HG03139 (cell line): ENCODE data around the gene IGF1.

Experiments
- ATAC-seq: cut with Tn5 transposase; IDR thresholded peaks from one replicate; pipeline ENCODE4 v1.9.1; 2021; ENCODE audit not compliant: unreplicated experiment

IGF1 gene

DNA sequence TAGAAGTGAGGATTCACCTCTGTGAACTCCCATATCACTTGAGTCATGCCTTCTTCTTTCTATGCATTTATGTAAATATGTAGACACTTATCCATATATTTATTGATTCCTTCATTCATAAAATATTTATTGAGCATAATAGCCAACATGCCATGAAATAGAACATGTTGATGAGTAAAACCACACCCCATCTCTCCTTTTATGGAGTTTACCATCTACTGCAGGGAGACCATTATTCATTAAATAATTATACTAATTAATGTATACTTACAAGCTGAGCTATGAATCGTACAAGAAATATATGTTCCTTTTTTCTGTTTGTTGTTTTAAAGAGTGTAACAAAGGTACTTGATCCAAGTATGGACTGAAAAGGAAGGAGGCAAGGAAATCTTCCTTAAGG, 17.4 kb upstream of the IGF1 start:
- ATAC-seq: no peak

DNA sequence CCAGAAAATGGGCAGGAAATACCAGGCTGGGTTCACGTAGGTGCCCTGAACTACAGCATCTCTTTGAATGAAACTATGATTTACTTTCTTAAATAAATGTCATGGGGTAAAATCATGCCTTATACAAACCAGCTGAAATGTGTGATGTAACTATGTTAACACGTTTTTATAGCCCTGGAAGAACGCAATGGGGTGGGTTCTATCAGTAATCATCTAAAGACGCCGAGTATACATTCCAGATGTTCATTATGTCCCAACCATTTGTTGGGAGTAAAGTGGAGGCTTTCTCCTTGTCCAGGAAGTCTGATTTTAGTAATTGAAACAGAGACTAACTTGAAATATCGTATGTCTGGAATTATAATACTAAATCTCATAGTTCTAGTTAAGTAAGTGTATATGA, 16.2 kb upstream of the IGF1 start:
- no peak for ATAC-seq

DNA sequence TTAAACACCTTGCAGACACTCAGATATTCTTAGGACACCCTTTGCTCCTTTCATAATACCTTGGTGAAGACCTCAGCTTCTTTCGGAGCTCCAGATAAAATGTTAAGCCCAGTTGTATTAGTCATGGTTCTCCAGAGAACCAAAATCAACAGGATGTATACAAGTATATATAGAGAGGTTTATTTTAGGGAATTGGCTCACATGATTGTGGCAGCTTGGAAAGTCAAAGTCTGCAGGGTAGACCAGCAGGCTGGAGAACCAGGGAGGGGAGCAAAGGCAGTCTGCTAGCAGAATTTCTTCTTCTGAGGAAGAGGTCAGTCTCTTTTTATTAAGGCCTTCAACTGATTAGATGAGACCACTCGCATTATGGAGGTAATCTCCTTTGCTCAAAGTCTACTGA, 6.9 kb upstream of the IGF1 start:
- ATAC-seq: no peak

DNA sequence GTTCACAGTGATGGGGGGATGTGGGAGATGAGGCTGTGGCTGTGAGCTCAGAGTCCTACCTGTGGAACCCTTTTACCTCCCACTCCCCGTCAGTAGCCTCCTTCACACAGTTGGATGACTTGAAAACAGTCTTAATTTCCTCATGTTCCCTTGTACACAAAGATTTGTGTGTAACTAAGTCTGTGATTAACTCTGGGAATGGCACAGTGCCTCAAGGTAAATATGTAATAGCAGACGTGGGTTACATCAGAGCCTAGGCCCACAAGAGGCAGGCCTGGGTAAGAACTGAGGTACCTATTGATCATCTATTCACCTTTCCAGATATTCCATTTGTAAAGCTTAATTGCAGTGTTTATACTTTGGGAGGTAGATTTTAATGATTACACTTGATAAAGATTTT, 5.8 kb upstream of the IGF1 start:
- no peak for ATAC-seq

DNA sequence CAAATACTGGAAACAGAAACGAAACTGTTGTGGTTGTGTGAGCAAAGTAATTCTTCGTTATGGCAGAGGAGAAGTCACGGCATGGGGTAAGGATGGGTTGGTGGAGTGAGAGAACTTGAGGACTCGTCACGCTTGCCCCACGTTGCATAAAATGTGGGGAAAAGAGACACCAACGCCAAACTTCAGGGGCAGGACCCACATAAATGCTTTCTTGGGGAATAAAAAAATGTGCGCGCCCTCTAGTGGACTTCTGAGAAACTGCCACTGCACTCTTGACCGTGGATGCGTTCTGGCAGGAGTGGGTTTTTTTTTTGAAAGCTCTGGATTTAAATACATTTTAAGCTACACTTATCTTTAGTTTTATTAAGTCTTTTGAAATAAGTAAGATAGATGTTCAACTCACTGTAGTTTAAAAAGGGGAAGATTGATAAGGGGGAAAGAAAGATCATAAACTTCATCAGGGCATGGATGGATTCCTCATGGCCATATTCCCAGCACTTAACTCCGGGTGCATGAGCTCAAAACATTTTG, 4.1 kb upstream of the IGF1 start:
- peak; percentile 48 for ATAC-seq

DNA sequence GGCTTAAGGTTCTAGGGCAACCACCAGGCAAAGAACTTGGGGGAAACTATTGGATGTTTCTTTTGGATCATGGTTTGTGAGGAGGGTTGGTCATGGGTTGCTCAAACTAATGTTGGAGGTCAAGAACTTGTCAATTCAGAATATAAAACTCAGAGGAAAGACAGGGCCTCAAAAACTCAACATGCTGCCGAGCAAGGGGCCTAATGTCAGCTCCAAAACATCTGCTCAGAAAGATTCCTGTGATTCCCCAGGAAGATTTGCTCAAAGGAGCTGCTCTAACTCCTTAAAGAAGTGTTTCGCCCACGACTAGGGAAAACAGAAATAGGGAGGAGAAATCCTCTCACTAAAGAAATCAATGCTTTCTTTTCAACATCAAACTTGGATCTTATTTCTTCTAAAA, 3.7 kb upstream of the IGF1 start:
- no peak for ATAC-seq

DNA sequence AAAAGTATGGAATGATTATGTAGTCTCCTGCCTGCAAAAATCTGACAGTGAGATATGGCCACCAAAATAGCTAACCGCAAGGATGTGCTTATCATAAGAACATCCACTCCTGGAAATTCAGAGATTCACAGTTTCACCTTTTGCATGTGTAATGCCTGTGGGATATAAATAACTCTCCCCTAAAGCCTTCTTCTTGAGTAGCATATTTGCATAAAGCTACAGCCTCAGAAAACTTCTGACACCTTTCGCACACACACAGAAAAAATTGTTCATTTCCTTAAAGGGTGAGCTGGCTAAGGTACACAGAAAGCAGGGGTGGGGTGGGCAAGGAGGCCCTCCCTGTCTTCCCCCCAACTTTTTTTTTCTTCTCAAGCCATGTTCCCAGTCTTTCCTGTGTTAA, 3.1 kb upstream of the IGF1 start:
- ATAC-seq: peak; percentile 59

DNA sequence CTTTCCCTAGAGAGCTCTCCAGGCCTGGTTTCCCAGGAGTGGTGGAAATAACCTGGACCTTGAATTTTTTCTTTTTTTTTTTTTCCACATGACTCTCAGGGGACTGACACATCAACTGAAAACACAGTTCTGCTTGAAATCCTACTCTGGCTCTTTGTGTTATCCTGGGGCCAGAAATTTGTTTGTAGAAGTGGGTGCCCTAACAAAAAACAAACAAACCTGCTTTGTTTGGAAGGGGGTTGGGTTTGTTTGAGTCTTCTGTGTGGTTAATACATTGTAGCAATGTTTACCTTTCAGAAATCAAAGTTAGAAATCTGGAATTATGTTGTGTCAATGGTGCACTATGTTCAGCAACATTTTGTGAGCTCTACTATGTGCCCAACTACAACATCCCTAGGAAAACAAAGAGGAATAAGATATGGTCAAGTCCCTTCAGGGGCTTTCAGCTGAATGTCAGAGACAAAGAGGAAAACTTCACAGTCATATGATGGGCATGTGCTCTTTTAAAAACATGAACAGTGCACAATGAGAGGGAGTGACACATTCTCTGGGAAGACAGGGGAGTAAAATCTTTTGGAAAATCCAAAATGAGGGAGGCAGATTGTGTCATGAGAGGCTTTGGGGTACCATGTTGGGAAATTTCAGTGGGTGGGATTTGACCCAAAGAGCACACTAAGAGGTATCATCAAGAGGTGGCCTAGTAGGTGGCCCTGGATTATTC, 1.5 kb upstream of the IGF1 start:
- no peak for ATAC-seq

DNA sequence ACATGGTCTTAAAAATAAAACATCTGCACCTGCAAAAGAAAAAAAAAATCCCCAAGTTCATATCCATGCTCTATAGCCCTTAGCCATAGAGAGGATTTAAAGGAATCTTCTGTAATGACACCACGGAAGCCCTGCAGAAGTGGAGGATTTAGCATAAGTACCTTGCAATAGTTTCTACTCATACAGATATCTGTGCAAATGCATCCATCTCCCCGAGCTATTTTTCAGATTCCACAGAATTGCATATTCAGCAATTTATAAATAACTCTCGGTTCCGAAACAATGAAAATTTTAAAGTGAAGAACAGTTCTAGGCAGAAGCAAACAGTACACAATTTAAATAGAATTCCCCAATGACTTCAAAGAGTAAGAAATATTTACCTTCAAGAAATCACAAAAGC, 424 bp downstream of the IGF1 start:
- no peak for ATAC-seq

DNA sequence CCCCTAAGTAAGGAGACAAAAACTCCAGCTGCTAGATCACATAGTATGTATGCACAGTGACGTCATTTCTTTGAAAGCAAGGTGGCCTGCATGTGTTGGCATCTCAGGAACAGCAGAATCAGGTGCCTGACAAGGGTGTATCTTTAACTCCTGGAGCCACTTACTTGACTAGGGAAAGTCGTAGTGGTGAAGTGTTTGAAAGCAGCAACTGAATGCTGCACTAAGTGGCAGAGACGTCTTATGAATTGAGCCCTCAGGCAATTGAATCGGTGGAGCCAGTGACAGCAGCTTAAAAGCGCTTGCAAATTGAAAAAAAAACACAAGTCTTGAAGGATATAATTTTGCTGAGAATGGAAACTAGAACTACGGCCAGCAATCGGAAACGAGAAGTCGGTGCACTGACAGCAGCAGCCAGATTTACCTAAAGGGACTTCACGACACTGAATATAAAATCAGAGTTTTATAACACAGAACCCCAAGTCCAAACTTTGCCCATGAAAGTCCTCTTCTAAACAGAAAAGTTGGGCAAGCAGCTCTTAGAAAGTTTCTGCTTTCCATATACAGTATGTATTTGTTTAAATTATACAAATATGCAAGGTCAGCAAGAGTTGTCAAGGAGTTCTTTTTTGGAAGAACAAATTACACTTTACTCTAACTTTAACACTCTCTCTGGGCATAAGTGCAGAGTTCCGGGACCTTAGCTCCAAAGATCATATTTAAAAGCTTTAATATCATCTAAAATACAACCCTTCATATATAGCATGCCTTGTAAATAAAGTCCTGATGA, 1.1 kb downstream of the IGF1 start:
- peak; percentile 24 for ATAC-seq

DNA sequence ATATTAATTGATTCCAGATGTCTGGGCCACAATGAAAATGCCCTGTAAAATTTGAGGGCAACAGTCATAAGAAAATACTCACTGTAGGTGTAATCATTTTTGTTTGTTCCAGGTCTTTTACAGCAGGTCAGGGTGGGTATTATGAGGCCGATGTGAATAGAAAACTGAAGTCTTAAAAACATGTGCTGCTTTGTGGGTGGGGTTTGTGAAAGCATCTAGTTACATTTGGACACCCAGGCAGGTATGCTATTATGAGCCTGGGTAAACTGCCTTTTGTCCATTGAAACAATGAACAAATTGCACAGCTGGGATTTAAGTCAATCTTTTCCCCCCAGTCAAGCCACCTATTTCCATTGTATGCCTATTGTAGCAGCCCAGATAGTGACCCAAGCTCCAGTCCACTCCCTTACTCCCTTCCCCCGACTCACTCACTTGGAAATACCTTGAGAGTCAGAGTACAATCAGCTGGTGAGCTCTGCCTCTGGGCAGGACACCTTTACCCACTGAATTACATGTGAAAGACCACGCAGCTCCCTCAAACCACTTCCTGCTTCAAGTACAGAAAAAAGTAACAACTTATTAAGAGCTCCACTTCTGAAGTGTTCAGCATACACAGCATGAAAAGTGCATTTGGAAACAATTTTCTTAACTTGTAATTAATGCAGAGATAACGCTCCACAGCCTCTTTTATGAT, 1.8 kb downstream of the IGF1 start:
- ATAC-seq: peak; percentile 54

DNA sequence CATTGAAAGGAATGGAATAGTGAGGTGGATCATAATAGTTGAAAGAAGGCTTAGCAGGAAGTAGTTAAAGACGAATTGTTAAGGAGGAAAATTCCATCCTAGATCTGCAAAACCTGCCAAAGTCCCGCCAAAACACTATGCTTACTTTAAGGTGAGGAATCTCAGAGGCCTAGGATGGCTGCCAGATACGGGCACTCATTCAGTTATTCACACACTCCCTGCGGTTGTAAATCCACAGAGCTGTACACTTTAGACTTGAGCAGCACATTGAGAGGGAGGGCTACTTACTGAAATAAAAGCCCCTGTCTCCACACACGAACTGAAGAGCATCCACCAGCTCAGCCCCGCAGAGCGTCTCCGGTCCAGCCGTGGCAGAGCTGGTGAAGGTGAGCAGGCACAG, 5.0 kb downstream of the IGF1 start:
- no peak for ATAC-seq

DNA sequence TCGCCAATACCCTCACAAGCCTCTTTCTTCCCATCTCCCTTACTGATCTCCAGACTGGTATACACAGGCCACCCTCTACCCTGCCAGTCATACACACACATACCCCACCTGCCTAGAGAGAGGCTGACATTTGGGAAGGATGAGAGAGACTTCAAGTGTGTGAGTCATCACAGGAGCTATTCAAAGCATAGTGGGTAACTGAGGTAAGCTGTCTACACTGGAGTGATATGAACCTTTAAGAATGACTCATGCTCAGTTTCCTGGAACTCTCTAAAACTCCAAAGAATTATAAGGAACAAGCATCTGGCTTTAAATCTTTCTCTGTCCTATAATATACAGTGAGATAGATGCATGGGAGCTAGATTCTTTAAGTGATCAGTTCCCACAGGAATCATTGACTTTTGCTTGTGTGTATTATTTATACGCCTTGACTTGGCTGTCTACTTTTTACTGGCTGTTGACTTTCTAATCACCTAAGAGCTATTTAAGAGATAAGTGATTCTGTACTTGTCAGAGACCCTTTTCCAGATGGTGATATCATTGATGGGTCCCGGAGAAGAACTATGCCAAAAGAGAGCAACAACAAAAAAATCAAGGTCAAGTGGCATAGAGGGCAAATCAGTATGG, 5.8 kb downstream of the IGF1 start:
- ATAC-seq: no peak

DNA sequence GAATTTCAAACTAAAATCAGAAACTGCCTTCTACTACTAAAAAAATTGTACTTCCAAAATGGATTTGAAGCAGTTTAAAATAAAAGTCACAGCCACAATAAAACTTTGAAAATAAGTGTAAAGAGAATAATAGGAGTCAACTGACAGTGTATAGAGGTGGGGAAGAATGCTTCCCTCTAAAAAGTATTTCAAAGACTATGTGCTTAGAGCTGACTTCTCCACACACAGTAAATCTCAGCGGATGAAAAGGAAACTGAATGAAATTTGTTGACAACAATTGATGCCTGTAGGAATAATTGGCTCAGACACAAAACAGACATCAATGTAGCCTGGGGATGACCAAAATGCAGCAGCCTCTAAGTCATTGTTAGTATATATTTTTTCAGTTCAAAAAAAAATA, 7.9 kb downstream of the IGF1 start:
- no peak for ATAC-seq

DNA sequence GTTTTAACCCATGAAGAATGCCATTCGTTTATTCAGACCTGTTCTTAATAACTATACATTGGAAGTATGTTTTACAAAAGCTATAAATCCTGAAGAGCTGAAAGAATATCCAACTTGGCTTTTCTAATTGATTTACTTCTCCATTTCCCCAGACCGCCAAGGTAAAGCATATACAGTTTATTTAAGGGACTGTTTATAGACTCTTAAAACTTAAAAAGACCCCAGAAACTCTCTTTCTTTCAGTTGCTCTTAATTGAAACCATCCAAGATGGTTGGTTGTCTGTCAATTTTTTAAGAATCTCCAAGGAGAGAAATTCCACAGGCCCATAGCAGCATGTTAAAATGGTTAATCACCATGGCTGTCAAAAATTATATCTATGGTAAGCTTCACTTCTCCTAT, 8.8 kb downstream of the IGF1 start:
- no peak for ATAC-seq

DNA sequence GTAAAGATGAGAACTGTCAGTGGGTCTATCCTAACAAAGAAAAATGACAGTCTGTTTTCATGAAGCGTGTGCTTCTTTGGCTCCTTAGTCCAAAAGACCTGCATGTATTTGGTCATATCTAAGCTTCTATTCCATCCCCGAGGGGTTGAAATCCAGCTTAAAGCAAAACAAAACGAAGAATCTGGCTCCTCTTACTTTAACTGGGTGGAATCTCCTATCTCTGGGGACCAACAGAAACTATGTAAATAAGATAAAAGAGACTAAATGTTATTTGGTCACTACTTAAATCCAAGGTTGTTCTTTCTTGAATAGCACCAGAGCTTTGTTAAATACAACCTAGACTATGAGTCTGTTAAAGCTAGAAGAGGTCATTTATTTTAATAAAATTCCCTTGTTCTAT, 9.4 kb downstream of the IGF1 start:
- ATAC-seq: no peak

DNA sequence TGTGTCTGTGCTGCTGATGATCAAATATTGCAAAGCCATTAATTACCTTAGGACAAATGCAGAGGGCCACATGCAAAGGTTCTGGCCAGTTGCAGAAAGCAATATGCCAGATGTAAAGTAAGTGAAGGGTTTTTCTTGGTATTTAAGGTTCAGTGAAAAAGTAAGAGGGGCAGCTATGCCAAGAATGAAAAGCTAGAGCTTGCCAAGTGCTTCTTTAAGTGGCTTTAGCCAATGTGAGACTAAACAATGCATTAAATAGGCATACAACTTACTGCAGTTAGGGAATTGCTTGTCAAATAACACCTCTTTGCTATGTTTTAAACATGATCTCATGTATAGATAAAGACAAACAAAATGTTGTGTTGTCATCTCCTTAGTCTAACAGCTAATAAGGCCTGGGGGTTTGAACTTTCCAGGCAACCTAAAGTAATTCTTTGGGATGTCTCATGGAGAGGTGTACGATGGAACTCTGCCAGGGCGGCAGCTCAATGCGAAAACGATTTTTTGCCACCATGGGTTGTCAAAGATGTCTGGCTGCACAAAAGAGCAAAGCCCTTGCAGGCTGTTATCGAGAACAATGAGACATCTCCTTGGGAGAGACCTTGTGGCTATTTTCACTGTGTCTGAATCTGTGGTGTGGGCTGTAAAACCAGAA, 12.0 kb downstream of the IGF1 start:
- ATAC-seq: no peak

DNA sequence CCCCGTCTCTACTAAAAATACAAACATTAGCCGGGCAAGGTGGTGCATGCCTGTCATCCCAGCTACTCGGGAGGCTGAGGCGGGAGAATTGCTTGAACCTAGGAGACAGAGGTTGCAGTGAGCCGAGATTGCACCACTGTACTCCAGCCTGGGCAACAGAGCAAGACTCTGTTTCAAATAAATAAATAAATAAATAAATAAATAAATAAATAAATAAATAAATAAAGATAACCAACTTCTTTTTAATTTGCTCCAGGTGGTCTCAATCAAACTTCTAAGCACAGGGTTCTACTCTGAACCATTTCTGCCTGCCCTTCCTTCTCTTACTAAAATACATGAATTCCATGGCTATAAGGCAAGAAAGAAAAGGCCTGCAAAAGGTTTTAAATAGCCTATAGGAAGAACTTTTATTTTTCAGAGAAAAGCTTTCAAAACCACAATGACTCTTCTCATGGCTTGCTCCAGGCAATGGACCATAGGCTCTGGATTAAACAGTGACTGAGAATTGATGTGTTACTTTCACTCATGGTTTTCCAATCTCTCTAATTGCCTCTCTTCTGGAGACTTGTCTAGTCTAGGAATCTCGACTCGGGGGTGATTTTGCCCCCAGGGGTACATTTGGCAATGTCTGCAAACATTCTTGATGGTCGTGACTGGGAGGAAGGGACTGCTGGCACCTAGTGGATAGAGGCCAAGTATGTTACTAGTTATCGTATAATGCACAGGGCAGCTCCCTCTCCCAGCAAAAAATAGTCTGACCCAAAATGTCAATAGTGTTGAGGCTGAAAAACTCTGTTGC, 14.4 kb downstream of the IGF1 start:
- no peak for ATAC-seq

DNA sequence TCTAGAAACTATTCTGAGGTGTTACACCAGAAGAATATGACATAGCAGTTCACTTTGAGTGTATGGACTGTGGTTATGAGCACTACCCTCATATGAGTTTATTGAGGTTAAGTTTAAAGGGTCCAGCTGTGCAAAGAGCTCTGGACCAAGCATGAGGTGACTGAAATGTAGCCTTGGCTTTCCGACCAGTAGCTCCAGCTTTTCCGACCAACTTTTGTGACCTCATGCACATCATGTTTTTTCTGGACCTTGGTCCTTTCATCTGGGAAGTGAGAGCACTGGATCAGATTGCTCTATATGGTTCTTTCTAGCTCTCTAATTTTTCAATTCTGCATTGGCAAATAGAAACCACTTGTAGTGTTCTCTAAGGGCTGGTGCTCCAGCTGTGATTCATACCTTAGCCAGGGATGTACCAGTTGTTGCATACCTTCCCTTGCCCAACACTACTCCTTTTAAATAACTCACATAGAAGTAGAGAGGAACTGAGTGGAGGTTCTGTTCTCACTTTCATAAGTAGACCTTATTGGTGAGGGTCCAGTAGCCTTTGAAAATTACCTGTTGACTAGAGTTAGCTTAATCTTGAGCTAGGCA, 16.6 kb downstream of the IGF1 start:
- ATAC-seq: no peak
